Measurements from ENCODE around the gene SIAH3. TPM values are rescaled to one million over a fixed set of nuclear protein-coding genes. Genes with fewer than 3 reads are reported as not detected.
A peak's percentile ranks its signal among the peaks of the same experiment; 100 is the strongest.

The SIAH3 gene
- total RNA-seq, 5 donors from 2014 or later (not counting 1 experiment from before 2014, with no cell fraction given): 0.19 to 4.8 (median 2.4) TPM

DNA sequence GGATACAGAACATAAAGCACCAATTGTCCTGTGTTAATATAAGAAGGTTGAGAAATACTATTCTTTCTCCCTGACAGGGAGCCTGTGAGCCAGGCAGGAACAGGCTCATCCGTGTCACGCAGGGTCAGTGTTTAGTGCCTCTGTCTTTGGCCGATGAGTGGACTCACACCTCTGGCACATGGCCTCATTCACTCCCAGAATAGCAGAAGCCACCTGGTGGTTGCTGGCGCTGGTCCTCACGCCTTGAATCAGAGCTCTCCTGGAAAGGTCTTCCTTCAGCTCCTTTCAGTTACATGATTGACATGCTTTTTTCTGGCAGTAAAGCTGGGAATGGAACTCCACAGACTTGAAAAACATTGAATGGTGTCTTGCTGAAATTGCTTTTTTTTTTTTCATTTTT lies 28.1 kb upstream of the SIAH3 start:
- POLR2A ChIA-PET: no interaction called here
- WGBS (ENCODE audit: insufficient coverage): 68% methylated on average over 4 of the region's 5 CpGs
- no peaks in the 10 kb centered on the region for H3K4me1 ChIP-seq (ENCODE audit: control insufficient read depth in 1 of 2, extremely low read depth in 1 of 2, insufficient read depth in 2 of 2, low read length in 2 of 2)
- H3K4me1 Mint-ChIP-seq: no peaks in the 10 kb centered on the region
- H3K4me3 ChIP-seq (ENCODE audit: control insufficient read depth in 1 of 2, extremely low read depth in 1 of 2, low read length in 1 of 2): no peak overlapping the region
- no peaks in the 10 kb centered on the region for H3K36me3 ChIP-seq (ENCODE audit: control insufficient read depth in 2 of 2, extremely low read depth in 1 of 2, insufficient read depth in 1 of 2, low read length in 1 of 2)
- CTCF ChIA-PET: interaction anchor here in 1 of 2 donors (0.7 kb wide), 2 partner anchors 45 to 74 kb away, joined by 4 to 5 read pairs; no protein-coding TSS in a partner anchor
- no peak for ATAC-seq (replicated peaks in 1 of 4)
- peaks cover 3 to 4% of the 10 kb centered on the region in 2 donors for H3K27me3 Mint-ChIP-seq
- no peak overlapping the region for H3K27ac ChIP-seq (ENCODE audit: low read length)
- H3K36me3 Mint-ChIP-seq: no peaks in the 10 kb centered on the region
- no peak overlapping the region for H3K27ac Mint-ChIP-seq
- peaks cover 0 to 6% of the 10 kb centered on the region in 2 experiments for H3K27me3 ChIP-seq (replicated peaks in 1 of 2; ENCODE audit: control insufficient read depth in 2 of 2, extremely low read depth in 1 of 2, insufficient read depth in 2 of 2, low read length in 1 of 2)
- no peaks in the 10 kb centered on the region for H3K9me3 Mint-ChIP-seq
- H3K9me3 ChIP-seq: no peaks in the 10 kb centered on the region
- no peak overlapping the region for H3K4me3 Mint-ChIP-seq
- DNase-seq: peak in 3 of 35 experiments; percentile 1 to 20 (median 14)

- Mint-ChIP-seq H3K4me1 (no peaks in the 10 kb centered on the region), H3K27me3 (peaks cover under 1 to 3% of the 10 kb centered on the region in 2 donors), H3K9me3 (no peaks in the 10 kb centered on the region), H3K36me3 (no peaks in the 10 kb centered on the region), H3K4me3 (no peak overlapping the region), H3K27ac (no peak overlapping the region)
- no peak for DNase-seq
- Histone ChIP-seq H3K27me3 (replicated peaks in 1 of 2; ENCODE audit: control insufficient read depth in 2 of 2, extremely low read depth in 1 of 2, insufficient read depth in 2 of 2, low read length in 1 of 2) (peaks cover 0 to 6% of the 10 kb centered on the region in 2 experiments), H3K4me1 (ENCODE audit: control insufficient read depth in 1 of 2, extremely low read depth in 1 of 2, insufficient read depth in 2 of 2, low read length in 2 of 2) (no peaks in the 10 kb centered on the region), H3K27ac (ENCODE audit: low read length) (no peak overlapping the region), H3K9me3 (no peaks in the 10 kb centered on the region), H3K4me3 (ENCODE audit: control insufficient read depth in 1 of 2, extremely low read depth in 1 of 2, low read length in 1 of 2) (no peak overlapping the region), H3K36me3 (ENCODE audit: control insufficient read depth in 2 of 2, extremely low read depth in 1 of 2, insufficient read depth in 1 of 2, low read length in 1 of 2) (no peaks in the 10 kb centered on the region)
- 76% methylated on average over 4 of the region's 5 CpGs for WGBS (ENCODE audit: insufficient coverage)
- no peak for ATAC-seq (replicated peaks in 1 of 4)
- ChIA-PET CTCF (no interaction called here), POLR2A (no interaction called here)
Measured at GRCh38 chr13:45878966-45879365, 27.4 kb upstream of the SIAH3 start.

DNA sequence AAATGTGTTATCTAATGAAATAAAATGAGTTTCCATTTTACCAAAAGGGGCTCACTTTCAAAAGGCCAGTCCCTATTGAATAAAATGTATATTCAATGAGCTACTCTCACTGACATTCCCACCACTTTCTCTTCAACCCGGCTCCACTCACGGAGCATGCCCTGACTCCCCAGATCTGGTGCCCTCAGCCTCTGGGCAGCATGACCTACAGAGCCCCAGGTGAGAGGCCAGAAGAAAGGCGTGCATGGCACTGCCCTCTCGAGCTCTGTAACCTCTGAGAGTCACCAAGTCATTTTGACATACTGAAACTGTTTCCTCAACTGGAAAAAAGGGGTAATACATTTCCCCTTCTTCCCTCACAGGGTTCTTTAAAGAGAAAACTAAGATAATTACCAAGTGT lies 25.2 kb upstream of the SIAH3 start:
- POLR2A ChIA-PET: no interaction called here
- H3K9me3 Mint-ChIP-seq: no peaks in the 10 kb centered on the region
- no peaks in the 10 kb centered on the region for H3K36me3 ChIP-seq (ENCODE audit: control insufficient read depth in 2 of 2, extremely low read depth in 1 of 2, insufficient read depth in 1 of 2, low read length in 1 of 2)
- no peak for DNase-seq
- CTCF ChIA-PET: no interaction called here
- no peaks in the 10 kb centered on the region for H3K4me1 Mint-ChIP-seq
- peak overlapping the region in 1 of 2 donors; percentile 12 for H3K27ac Mint-ChIP-seq
- no peak overlapping the region for H3K27ac ChIP-seq (ENCODE audit: low read length)
- no peak overlapping the region for H3K4me3 ChIP-seq (ENCODE audit: control insufficient read depth in 1 of 2, extremely low read depth in 1 of 2, low read length in 1 of 2)
- H3K27me3 ChIP-seq (replicated peaks in 1 of 2; ENCODE audit: control insufficient read depth in 2 of 2, extremely low read depth in 1 of 2, insufficient read depth in 2 of 2, low read length in 1 of 2): peaks cover 0 to 8% of the 10 kb centered on the region in 2 experiments
- H3K4me1 ChIP-seq (ENCODE audit: control insufficient read depth in 1 of 2, extremely low read depth in 1 of 2, insufficient read depth in 2 of 2, low read length in 2 of 2): no peaks in the 10 kb centered on the region
- no peaks in the 10 kb centered on the region for H3K9me3 ChIP-seq
- no peak overlapping the region for H3K4me3 Mint-ChIP-seq
- H3K36me3 Mint-ChIP-seq: no peaks in the 10 kb centered on the region
- H3K27me3 Mint-ChIP-seq: peaks cover 0 to 3% of the 10 kb centered on the region in 2 donors
- no peak for ATAC-seq (replicated peaks in 1 of 4)
- 83% methylated on average over 2 of the region's 4 CpGs for WGBS (ENCODE audit: insufficient coverage)

DNA sequence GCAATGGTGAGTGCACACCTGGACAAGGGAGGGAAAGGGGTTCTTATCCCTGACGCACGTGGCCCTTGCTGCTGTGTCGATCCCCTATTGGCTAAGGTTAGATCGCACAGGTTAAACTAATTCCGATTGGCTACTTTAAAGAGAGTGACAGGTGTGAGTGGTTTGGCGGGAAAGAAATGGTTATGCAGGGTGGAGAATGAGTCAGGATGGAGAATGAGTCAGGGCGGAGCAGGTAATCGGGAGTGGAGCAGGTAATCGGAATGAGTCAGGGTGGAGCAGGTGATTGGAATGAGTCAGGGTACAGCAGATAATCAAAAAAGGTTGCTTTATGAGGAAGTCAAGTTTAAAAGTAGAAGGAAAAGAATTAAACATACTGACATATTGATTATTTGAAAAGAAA lies 24.4 kb upstream of the SIAH3 start:
- peaks cover 0 to 2% of the 10 kb centered on the region in 2 donors for H3K27me3 Mint-ChIP-seq
- 88% methylated on average over 7 of the region's 9 CpGs for WGBS (ENCODE audit: insufficient coverage)
- CTCF ChIA-PET: no interaction called here
- H3K27ac Mint-ChIP-seq: no peak overlapping the region
- no peak overlapping the region for H3K4me3 ChIP-seq (ENCODE audit: control insufficient read depth in 1 of 2, extremely low read depth in 1 of 2, low read length in 1 of 2)
- H3K4me1 ChIP-seq (ENCODE audit: control insufficient read depth in 1 of 2, extremely low read depth in 1 of 2, insufficient read depth in 2 of 2, low read length in 2 of 2): no peaks in the 10 kb centered on the region
- no peaks in the 10 kb centered on the region for H3K36me3 ChIP-seq (ENCODE audit: control insufficient read depth in 2 of 2, extremely low read depth in 1 of 2, insufficient read depth in 1 of 2, low read length in 1 of 2)
- no peak overlapping the region for H3K4me3 Mint-ChIP-seq
- H3K4me1 Mint-ChIP-seq: no peaks in the 10 kb centered on the region
- ATAC-seq (replicated peaks in 1 of 4) (no peak), DNase-seq (no peak)
- H3K27me3 ChIP-seq (replicated peaks in 1 of 2; ENCODE audit: control insufficient read depth in 2 of 2, extremely low read depth in 1 of 2, insufficient read depth in 2 of 2, low read length in 1 of 2): peaks cover 0 to 8% of the 10 kb centered on the region in 2 experiments
- no peaks in the 10 kb centered on the region for H3K9me3 Mint-ChIP-seq
- no peak overlapping the region for H3K27ac ChIP-seq (ENCODE audit: low read length)
- H3K36me3 Mint-ChIP-seq: no peaks in the 10 kb centered on the region
- no peaks in the 10 kb centered on the region for H3K9me3 ChIP-seq
- POLR2A ChIA-PET: no interaction called here

GRCh38 chr13:45873491-45874325 lies 22.2 kb upstream of the SIAH3 start:
- Mint-ChIP-seq H3K27me3 (no peaks in the 10 kb centered on the region), H3K4me3 (no peak overlapping the region), H3K27ac (no peak overlapping the region), H3K36me3 (no peaks in the 10 kb centered on the region), H3K4me1 (no peaks in the 10 kb centered on the region), H3K9me3 (no peaks in the 10 kb centered on the region)
- H3K9me3 ChIP-seq: no peaks in the 10 kb centered on the region
- no peak for DNase-seq
- ChIA-PET CTCF (no interaction called here), POLR2A (interaction anchor here in 1 of 2 donors (0.5 kb wide), 1 partner anchor 94 kb away, joined by 3 read pairs; no protein-coding TSS in a partner anchor)
- 93% methylated on average over 3 of the region's 8 CpGs for WGBS (ENCODE audit: insufficient coverage)
- no peaks in the 10 kb centered on the region for H3K4me1 ChIP-seq (ENCODE audit: control insufficient read depth in 1 of 2, extremely low read depth in 1 of 2, insufficient read depth in 2 of 2, low read length in 2 of 2)
- no peaks in the 10 kb centered on the region for H3K36me3 ChIP-seq (ENCODE audit: control insufficient read depth in 2 of 2, extremely low read depth in 1 of 2, insufficient read depth in 1 of 2, low read length in 1 of 2)
- H3K27ac ChIP-seq (ENCODE audit: low read length): no peak overlapping the region
- no peak for ATAC-seq (replicated peaks in 1 of 4)
- H3K27me3 ChIP-seq (replicated peaks in 1 of 2; ENCODE audit: control insufficient read depth in 2 of 2, extremely low read depth in 1 of 2, insufficient read depth in 2 of 2, low read length in 1 of 2): peaks cover 0 to 7% of the 10 kb centered on the region in 2 experiments
- H3K4me3 ChIP-seq (ENCODE audit: control insufficient read depth in 1 of 2, extremely low read depth in 1 of 2, low read length in 1 of 2): no peak overlapping the region

- Mint-ChIP-seq H3K27me3 (no peaks in the 10 kb centered on the region), H3K27ac (no peak overlapping the region), H3K4me1 (no peaks in the 10 kb centered on the region), H3K4me3 (no peak overlapping the region), H3K36me3 (no peaks in the 10 kb centered on the region), H3K9me3 (no peaks in the 10 kb centered on the region)
- Histone ChIP-seq H3K4me3 (ENCODE audit: control insufficient read depth in 1 of 2, extremely low read depth in 1 of 2, low read length in 1 of 2) (no peak overlapping the region), H3K4me1 (ENCODE audit: control insufficient read depth in 1 of 2, extremely low read depth in 1 of 2, insufficient read depth in 2 of 2, low read length in 2 of 2) (no peaks in the 10 kb centered on the region), H3K27me3 (replicated peaks in 1 of 2; ENCODE audit: control insufficient read depth in 2 of 2, extremely low read depth in 1 of 2, insufficient read depth in 2 of 2, low read length in 1 of 2) (peaks cover 0 to 7% of the 10 kb centered on the region in 2 experiments), H3K27ac (ENCODE audit: low read length) (no peak overlapping the region), H3K9me3 (no peaks in the 10 kb centered on the region), H3K36me3 (ENCODE audit: control insufficient read depth in 2 of 2, extremely low read depth in 1 of 2, insufficient read depth in 1 of 2, low read length in 1 of 2) (no peaks in the 10 kb centered on the region)
- ChIA-PET POLR2A (no interaction called here), CTCF (no interaction called here)
- 67% methylated on average over 1 of the region's 3 CpGs for WGBS (ENCODE audit: insufficient coverage)
- DNase-seq (no peak), ATAC-seq (replicated peaks in 1 of 4) (no peak)
Measured at GRCh38 chr13:45872566-45872965, 21.0 kb upstream of the SIAH3 start.
